Erythroblast (primary cell): ENCODE measurements around the gene TBC1D19.

Experiments
- GATA1 ChIP-seq: IDR thresholded peaks from 2 replicates; pipeline ENCODE4 v1.6.1; 2011; ENCODE audit warnings: low read depth, mild to moderate bottlenecking, control low read depth, low read length, moderate library complexity
- POLR2A ChIP-seq: IDR thresholded peaks from 2 replicates; pipeline ENCODE4 v1.6.1; 2011; ENCODE audit warnings: mild to moderate bottlenecking, low read length

DNA sequence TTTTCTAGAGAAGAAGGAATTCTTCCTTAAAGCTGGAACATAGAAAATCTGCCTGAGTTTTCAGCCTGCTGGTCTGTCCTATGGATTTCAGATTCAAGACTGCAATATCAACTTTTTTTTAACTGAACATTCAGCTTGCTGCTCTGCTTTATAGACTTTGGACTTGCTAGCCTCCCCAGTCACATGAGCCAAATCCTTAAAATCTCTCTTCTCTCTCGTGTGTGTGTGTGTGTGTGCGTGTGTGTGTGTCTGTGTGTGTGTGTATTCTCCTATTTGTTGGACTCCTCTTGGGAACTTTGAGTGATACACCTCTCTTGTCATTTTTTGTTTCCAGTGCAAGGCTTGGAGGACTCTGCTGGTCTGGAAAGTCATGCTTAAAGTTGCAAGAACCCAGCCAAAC lies 6.8 kb upstream of the TBC1D19 start:
- no peak for TF ChIP-seq POLR2A
- no peak for TF ChIP-seq GATA1
